ENCODE results near the gene PLEK.

GRCh38 chr2:68429311-68429826 is 64.3 kb downstream of the PLEK start:
- TF ChIP-seq REST (IDR thresholded peaks at IDR 0.05; ENCODE audit: insufficient replicate concordance, low read depth): no peak
- no peak for TF ChIP-seq CTCF (IDR thresholded peaks at IDR 0.05; ENCODE audit: insufficient read depth, low read length)
- no peak for TF ChIP-seq POLR2AphosphoS5 (IDR thresholded peaks at IDR 0.05; ENCODE audit: low read depth)

Measured in HL-60 (cell line).